GM12891 (cell line): ENCODE measurements around the gene RIPPLY3.

ENCODE experiments used
- PAX5 ChIP-seq: IDR thresholded peaks from 2 replicates; pipeline ENCODE4 v1.6.1; 2011; ENCODE audit warnings: low read length, moderate library complexity, mild to moderate bottlenecking; ENCODE audit not compliant: insufficient read depth, severe bottlenecking
- POLR2A ChIP-seq: IDR thresholded peaks from 2 replicates; pipeline ENCODE4 v1.6.1; 2011; ENCODE audit warnings: low read depth, low read length, control low read depth
- POLR2AphosphoS5 ChIP-seq: IDR thresholded peaks from 2 replicates; pipeline ENCODE4 v1.6.1; 2011; ENCODE audit warnings: low read depth, low read length, control low read depth
- TAF1 ChIP-seq: IDR thresholded peaks from 2 replicates; pipeline ENCODE4 v1.6.1; 2011; ENCODE audit warnings: low read depth, low read length, control low read depth

DNA sequence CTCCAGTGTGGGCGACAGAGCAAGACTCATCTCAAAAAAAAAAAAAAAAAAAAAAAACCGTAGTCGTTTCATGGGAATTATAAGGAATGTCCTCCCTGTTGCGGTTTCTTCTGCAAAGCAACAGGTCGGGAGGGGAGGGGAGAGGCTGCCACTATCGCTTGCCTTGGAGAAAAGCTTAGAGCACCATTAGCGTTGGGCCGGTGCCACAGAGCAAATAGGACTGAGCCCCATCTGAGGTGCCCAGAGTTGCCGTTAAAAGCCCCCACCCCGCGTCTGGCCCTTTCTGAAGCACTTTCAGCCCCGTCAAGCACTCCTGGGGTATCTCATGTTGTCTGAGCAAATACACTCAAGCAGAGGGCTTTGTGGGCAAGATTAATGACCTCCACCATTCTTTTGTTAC lies 2.2 kb downstream of the RIPPLY3 start:
- TF ChIP-seq POLR2A: no peak
- no peak for TF ChIP-seq POLR2AphosphoS5
- no peak for TF ChIP-seq TAF1
- TF ChIP-seq PAX5: no peak
